ENCODE measurements around the gene AIP.
A peak's percentile ranks its signal among the peaks of the same experiment; 100 is the strongest.

Gene AIP

DNA sequence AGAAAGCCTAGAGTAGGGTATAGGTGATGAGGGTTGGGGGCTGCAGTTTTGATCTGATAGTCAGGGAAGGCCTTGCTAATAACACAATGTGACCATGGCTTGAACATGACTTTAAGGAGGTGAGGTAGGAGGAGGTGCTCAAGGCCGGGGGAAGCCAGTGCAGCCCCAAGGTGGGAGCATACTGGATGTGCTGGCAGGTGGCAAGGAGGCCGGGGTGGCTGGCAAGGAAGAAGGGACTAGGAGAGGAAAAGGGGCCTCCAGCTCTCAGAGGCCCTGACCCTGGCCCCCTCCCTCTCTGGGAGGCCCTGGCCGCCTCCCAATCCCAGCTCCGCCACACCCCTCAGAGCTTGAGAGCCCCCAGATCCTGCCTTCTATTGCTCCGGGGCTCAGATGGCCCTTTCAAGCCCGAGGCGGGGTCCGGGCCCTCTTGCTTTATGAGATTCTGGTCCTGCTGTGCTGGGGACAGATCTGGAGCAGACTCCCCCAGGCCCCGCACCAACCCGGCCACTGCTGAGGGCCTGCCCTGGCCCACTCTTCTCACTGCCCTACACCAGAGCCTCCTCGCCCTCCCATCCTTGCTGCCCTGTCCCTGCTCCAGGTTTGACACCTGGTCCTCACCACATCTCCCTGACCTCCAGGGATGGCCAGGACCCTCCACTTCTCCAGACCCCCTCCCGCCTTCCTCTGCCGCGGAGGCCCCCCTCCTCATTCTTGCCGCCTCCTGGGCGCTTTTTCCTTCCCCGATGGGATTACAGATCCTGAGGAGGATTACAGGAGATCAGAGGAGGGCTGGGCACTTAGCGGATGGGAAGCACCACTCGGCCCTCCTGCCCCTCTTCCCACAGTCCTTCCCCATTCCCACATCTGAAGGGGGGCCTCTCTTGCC is 20.5 kb downstream of the AIP start:
- Histone ChIP-seq H3K9me3 (ENCODE audit: insufficient read depth, low read length, severe bottlenecking) (no peaks in the 10 kb centered on the region), H3K9ac (ENCODE audit: low read depth, low read length) (peak overlapping the region; percentile 79), H3K4me1 (ENCODE audit: insufficient read depth, low read length) (peaks cover 39% of the 10 kb centered on the region), H2AFZ (ENCODE audit: low read depth, low read length) (no peak overlapping the region), H3K4me2 (ENCODE audit: insufficient read depth, low read length) (peak overlapping the region; percentile 95), H3K4me3 (ENCODE audit: low read depth in 1 of 2, low read length in 2 of 2) (peak overlapping the region in 1 of 2 experiments; percentile 85; a peak in 3 of 4 replicates), H3K79me2 (ENCODE audit: insufficient read depth, low read length) (peaks cover 51% of the 10 kb centered on the region), H3K27me3 (ENCODE audit: insufficient read depth, low read length, poor library complexity) (no peaks in the 10 kb centered on the region), H4K20me1 (ENCODE audit: insufficient read depth, low read length) (peaks cover 40% of the 10 kb centered on the region), H3K27ac (ENCODE audit: low read length) (no peak overlapping the region), H3K36me3 (ENCODE audit: insufficient read depth, low read length) (peaks cover 61% of the 10 kb centered on the region)
- no peak for ATAC-seq (ENCODE audit: insufficient read depth, low read depth)
- TF ChIP-seq, protein P1, sequence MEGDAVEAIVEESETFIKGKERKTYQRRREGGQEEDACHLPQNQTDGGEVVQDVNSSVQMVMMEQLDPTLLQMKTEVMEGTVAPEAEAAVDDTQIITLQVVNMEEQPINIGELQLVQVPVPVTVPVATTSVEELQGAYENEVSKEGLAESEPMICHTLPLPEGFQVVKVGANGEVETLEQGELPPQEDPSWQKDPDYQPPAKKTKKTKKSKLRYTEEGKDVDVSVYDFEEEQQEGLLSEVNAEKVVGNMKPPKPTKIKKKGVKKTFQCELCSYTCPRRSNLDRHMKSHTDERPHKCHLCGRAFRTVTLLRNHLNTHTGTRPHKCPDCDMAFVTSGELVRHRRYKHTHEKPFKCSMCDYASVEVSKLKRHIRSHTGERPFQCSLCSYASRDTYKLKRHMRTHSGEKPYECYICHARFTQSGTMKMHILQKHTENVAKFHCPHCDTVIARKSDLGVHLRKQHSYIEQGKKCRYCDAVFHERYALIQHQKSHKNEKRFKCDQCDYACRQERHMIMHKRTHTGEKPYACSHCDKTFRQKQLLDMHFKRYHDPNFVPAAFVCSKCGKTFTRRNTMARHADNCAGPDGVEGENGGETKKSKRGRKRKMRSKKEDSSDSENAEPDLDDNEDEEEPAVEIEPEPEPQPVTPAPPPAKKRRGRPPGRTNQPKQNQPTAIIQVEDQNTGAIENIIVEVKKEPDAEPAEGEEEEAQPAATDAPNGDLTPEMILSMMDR (IDR thresholded peaks at IDR 0.05; ENCODE audit: borderline replicate concordance, extremely low read depth, low read length, poor library complexity, severe bottlenecking) = no peak
- no peak for TF ChIP-seq EZH2 (IDR thresholded peaks at IDR 0.05; ENCODE audit: borderline replicate concordance, low read depth, low read length, severe bottlenecking)
- DNase-seq = no peak

DNA sequence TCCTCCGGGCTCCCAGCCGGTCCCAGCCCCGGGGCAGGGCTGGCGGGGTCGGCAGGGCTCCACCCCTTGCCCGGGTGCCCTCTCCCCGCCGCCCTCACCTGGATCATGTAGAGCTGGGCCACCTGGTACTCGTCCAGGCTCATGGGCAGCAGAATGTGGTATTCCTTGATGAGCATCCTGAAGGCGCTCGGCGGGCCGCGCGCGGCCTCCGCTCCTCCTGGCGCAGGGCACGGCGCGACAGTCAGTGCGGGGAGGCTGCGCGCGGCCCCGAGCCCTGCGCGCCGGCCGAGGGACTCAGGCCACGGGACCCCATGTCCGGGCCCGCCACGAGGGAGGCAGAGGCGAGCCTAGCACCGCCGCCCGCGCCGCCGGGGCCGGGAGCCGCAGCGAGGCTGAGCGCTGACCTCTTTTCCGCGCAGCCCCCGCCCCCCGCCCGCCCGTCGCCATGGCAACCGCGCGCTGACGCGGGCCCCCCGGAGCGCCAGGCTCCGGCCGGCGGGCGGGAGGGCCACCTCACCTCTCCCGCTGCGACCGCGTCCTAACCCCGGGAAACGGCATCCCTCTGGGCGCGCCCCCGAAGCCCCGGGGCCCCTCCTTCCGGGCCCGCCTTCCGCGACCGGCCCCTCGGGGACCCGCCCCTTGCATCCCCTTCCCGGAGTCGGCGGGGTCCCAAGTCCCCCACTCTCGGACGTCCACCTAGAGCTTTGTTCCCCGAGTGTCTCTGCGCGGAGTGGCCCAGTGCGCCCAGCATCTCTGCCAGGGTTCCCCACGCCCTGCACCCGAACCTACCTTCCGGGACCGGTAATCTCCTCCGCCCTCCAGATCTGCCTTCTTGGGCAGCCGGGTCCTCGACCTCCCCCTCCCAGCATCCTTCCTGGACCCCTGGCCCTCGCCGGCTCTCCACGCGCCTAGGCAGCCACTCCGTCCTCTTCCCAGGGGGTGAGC is 21.5 kb downstream of the AIP start:
- peaks cover 40% of the 10 kb centered on the region for H4K20me1 ChIP-seq (ENCODE audit: insufficient read depth, low read length)
- H3K4me3 ChIP-seq (ENCODE audit: low read depth in 1 of 2, low read length in 2 of 2) = peak overlapping the region; percentile 42 to 85
- H3K79me2 ChIP-seq (ENCODE audit: insufficient read depth, low read length) = peaks cover 51% of the 10 kb centered on the region
- TF ChIP-seq EZH2 (IDR thresholded peaks at IDR 0.05; ENCODE audit: borderline replicate concordance, low read depth, low read length, severe bottlenecking) = no peak
- TF ChIP-seq, protein P1 (IDR thresholded peaks at IDR 0.05; ENCODE audit: borderline replicate concordance, extremely low read depth, low read length, poor library complexity, severe bottlenecking) = no peak
- H3K4me2 ChIP-seq (ENCODE audit: insufficient read depth, low read length) = peak overlapping the region; percentile 95
- no peak for ATAC-seq (ENCODE audit: insufficient read depth, low read depth)
- peaks cover 51% of the 10 kb centered on the region for H3K36me3 ChIP-seq (ENCODE audit: insufficient read depth, low read length)
- peak overlapping the region; percentile 79 for H3K9ac ChIP-seq (ENCODE audit: low read depth, low read length)
- peak overlapping the region; percentile 69 for H3K27ac ChIP-seq (ENCODE audit: low read length)
- peak overlapping the region; percentile 61; the same call in 1 of the 2 replicates for H2AFZ ChIP-seq (ENCODE audit: low read depth, low read length)
- DNase-seq = peak; percentile 40
- no peaks in the 10 kb centered on the region for H3K9me3 ChIP-seq (ENCODE audit: insufficient read depth, low read length, severe bottlenecking)
- no peaks in the 10 kb centered on the region for H3K27me3 ChIP-seq (ENCODE audit: insufficient read depth, low read length, poor library complexity)
- peaks cover 47% of the 10 kb centered on the region for H3K4me1 ChIP-seq (ENCODE audit: insufficient read depth, low read length)

DNA sequence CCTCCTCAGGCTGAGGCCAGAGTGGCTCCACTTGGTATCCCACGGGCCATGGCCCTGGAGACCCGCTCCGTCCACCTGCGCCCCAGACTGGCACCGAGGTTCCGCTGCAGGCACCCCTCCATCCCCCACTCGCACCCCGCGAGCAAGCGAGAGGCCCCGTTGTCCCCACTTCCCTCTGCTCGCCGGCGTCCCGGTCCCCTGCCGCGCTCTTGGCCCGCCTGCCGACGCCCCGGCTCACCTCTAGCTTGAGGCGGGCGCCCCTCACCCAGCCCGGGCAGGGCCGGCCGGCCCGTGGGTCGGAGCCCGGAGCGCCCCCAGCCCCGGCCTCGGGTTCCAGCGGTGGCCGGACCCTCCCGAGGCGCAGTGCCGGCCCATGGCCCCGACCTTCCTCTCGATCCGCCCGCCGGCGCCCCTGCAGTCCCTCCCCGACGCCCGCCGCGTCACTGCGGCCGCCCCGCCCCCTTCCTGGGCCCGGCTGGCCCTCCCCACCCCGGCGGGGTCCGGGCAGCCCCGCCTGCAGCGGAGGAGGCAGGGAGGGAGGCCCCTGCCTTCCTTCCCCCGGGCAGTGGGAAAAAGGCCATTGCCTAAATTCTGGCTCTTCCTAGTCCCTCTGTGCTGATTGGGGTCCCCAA is 22.2 kb downstream of the AIP start, which contains the start of gene PITPNM1:
Gene PITPNM1, minus strand, starts transcription at position 414 of the 632 bp plus-strand sequence. CDS start 1,183 bp downstream, outside the sequence.
- peaks cover 40% of the 10 kb centered on the region for H4K20me1 ChIP-seq (ENCODE audit: insufficient read depth, low read length)
- peak within 1 kb of the TSS; percentile 69 for H3K27ac ChIP-seq (ENCODE audit: low read length)
- peak within 1 kb of the TSS; percentile 79 for H3K9ac ChIP-seq (ENCODE audit: low read depth, low read length)
- H3K27me3 ChIP-seq (ENCODE audit: insufficient read depth, low read length, poor library complexity) = no peaks in the 10 kb centered on the region
- TF ChIP-seq EZH2 (IDR thresholded peaks at IDR 0.05; ENCODE audit: borderline replicate concordance, low read depth, low read length, severe bottlenecking) = no peak
- TF ChIP-seq, protein P1 (IDR thresholded peaks at IDR 0.05; ENCODE audit: borderline replicate concordance, extremely low read depth, low read length, poor library complexity, severe bottlenecking) = no peak
- H3K4me3 ChIP-seq (ENCODE audit: low read depth in 1 of 2, low read length in 2 of 2) = peak within 1 kb of the TSS; percentile 42 to 85
- peaks cover 44% of the 10 kb centered on the region for H3K36me3 ChIP-seq (ENCODE audit: insufficient read depth, low read length)
- H3K4me1 ChIP-seq (ENCODE audit: insufficient read depth, low read length) = peaks cover 47% of the 10 kb centered on the region
- ATAC-seq (ENCODE audit: insufficient read depth, low read depth) (peak; percentile 21), DNase-seq (peak; percentile 77)
- H3K4me2 ChIP-seq (ENCODE audit: insufficient read depth, low read length) = peak within 1 kb of the TSS; percentile 95
- H3K9me3 ChIP-seq (ENCODE audit: insufficient read depth, low read length, severe bottlenecking) = no peaks in the 10 kb centered on the region
- peak within 1 kb of the TSS; percentile 61; the same call in 1 of the 2 replicates for H2AFZ ChIP-seq (ENCODE audit: low read depth, low read length)
- H3K79me2 ChIP-seq (ENCODE audit: insufficient read depth, low read length) = peaks cover 51% of the 10 kb centered on the region

Measured in DND-41 (cell line).